NT2/D1 (cell line): ENCODE measurements around the gene GAK.

ENCODE experiments used
- SUZ12 ChIP-seq: IDR thresholded peaks from 2 replicates; pipeline ENCODE4 v1.6.1; 2011; ENCODE audit not compliant: insufficient read length, insufficient read depth; ENCODE audit errors: extremely low read depth
- YY1 ChIP-seq: IDR thresholded peaks from 2 replicates; pipeline ENCODE4 v1.6.1; 2011; ENCODE audit not compliant: insufficient read length, insufficient read depth

DNA sequence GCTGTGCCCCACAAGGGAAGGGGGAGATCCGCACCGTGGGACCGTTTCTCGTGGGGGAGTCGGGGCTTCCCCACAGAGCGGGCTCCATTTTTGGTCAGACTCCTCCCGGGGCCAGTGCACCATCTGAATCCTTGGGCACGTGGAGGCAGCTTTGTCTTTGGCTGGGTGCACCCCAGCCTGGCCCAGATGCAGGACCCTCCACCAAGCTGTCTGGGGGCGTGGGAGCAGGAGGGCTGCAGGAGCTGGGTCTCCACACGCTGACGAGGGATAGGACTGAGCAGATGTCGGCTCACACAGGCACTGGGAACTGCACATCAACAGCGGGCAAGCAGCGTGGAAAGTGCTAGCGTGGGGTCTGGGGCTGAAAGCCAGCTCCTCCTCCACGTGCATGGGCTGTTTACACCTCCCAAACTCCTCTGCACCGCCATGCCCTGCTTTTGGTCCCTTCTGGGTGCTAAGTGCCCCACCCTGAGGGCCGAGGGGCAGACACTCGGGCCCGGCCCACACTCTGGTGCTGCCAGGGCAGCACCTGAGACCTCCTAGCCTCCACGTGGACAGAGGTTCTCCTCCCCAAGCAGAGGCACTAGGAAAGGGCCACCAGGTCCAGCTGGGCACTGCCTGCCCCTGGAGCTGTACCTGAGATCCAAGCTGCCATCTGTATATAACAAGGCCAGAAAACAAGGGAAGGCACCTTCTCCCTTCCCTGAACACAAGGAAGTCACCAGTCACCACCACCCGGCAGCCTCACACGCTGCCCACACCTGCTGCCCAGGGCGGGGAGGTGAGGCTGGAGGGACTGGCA lies 27.4 kb upstream of the GAK start:
- TF ChIP-seq SUZ12 (no peak), YY1 (no peak)
